HEK293 (cell line): ENCODE data around the gene GPRC5B.

ENCODE experiments used
- CTCF ChIA-PET: fragments of 350-600 bp; formaldehyde crosslinking; extraction: SDS; loops from one replicate; lab custom pipeline; 2021; ENCODE audit warnings: antibody characterized with exemption; lab: Yijun Ruan, JAX
- POLR2A ChIA-PET: fragments of 300-600 bp; formaldehyde crosslinking; extraction: SDS; loops from one replicate; lab custom pipeline; 2020; ENCODE audit warnings: antibody characterized with exemption, inconsistent platforms; lab: Yijun Ruan, JAX
- H3K27ac ChIP-seq: fragments of 200-500 bp; sonication (Bioruptor generic); 2 replicates; pipeline ENCODE4 v1.5.1; 2014; ENCODE audit warnings: low read depth, low read length, control low read depth, inconsistent platforms; ENCODE audit errors: extremely low read depth
- H3K36me3 ChIP-seq, 2 experiments: fragments of 200-500 bp in 1 of 2; sonication (Bioruptor generic) in 1 of 2; 1 replicate in 1 of 2; 2 replicates in 1 of 2; pipeline ENCODE4 v1.5.1; 2014 to 2017; ENCODE audit warnings: inconsistent platforms in 2 of 2, low read length in 2 of 2; ENCODE audit not compliant: control insufficient read depth in 2 of 2, insufficient read depth in 1 of 2
- H3K4me1 ChIP-seq: fragments of 200-500 bp; sonication (Bioruptor generic); 2 replicates; pipeline ENCODE4 v1.5.1; 2014; ENCODE audit warnings: mild to moderate bottlenecking, low read length, inconsistent platforms; ENCODE audit not compliant: control insufficient read depth, insufficient read depth
- H3K4me3 ChIP-seq: 2 replicates; pipeline ENCODE4 v1.5.1; 2011; ENCODE audit warnings: low read depth, mild to moderate bottlenecking, control low read depth, low read length, moderate library complexity
- H3K9me3 ChIP-seq: fragments of 200-500 bp; sonication (Bioruptor generic); 2 replicates; pipeline ENCODE4 v1.5.1; 2014; ENCODE audit warnings: low read depth, low read length, inconsistent platforms; ENCODE audit not compliant: control insufficient read depth, insufficient read depth
- BCL6B ChIP-seq: fragments of 450-650 bp; formaldehyde crosslinking; IDR thresholded peaks from 2 replicates; pipeline ENCODE4 v1.5.1; 2017; ENCODE audit warnings: missing biosample characterization, missing genetic modification characterization
- KLF7 ChIP-seq: fragments of 450-650 bp; formaldehyde crosslinking; IDR thresholded peaks from 2 replicates; pipeline ENCODE4 v1.5.1; 2016; ENCODE audit warnings: missing biosample characterization, missing genetic modification characterization, borderline replicate concordance
- MZF1 ChIP-seq: fragments of 450-650 bp; formaldehyde crosslinking; IDR thresholded peaks from 2 replicates; pipeline ENCODE4 v1.5.1; 2017; ENCODE audit warnings: missing biosample characterization, missing genetic modification characterization, borderline replicate concordance
- SETDB1 ChIP-seq: IDR thresholded peaks from one replicate; pipeline ENCODE4 v1.6.1; 2017; ENCODE audit warnings: mild to moderate bottlenecking, low read length, moderate library complexity, mixed read lengths; ENCODE audit not compliant: insufficient read length
- ZBTB11 ChIP-seq: fragments of 450-650 bp; formaldehyde crosslinking; conservative IDR thresholded peaks from 2 replicates; pipeline ENCODE4 v1.5.1; 2016; ENCODE audit warnings: low read depth, missing biosample characterization, missing genetic modification characterization
- ZBTB8A ChIP-seq: fragments of 450-650 bp; formaldehyde crosslinking; IDR thresholded peaks from 2 replicates; pipeline ENCODE4 v1.5.1; 2016; ENCODE audit warnings: missing biosample characterization, missing genetic modification characterization
- ZNF114 ChIP-seq: fragments of 450-650 bp; formaldehyde crosslinking; IDR thresholded peaks from 2 replicates; pipeline ENCODE4 v1.5.0; 2017; ENCODE audit warnings: missing biosample characterization, missing genetic modification characterization
- ZNF133 ChIP-seq: fragments of 450-650 bp; formaldehyde crosslinking; IDR thresholded peaks from 2 replicates; pipeline ENCODE4 v1.5.1; 2016; ENCODE audit warnings: missing biosample characterization, missing genetic modification characterization
- ZNF140 ChIP-seq: fragments of 450-650 bp; formaldehyde crosslinking; IDR thresholded peaks from 2 replicates; pipeline ENCODE4 v1.5.1; 2016; ENCODE audit warnings: missing biosample characterization, missing genetic modification characterization
- ZNF155 ChIP-seq: fragments of 450-650 bp; formaldehyde crosslinking; IDR thresholded peaks from 2 replicates; pipeline ENCODE4 v1.5.1; 2016; ENCODE audit warnings: missing biosample characterization, missing genetic modification characterization
- ZNF16 ChIP-seq: fragments of 450-650 bp; formaldehyde crosslinking; IDR thresholded peaks from 2 replicates; pipeline ENCODE4 v1.5.1; 2016; ENCODE audit warnings: low read depth, missing biosample characterization, missing genetic modification characterization
- ZNF184 ChIP-seq: fragments of 450-650 bp; IDR thresholded peaks from 2 replicates; pipeline ENCODE4 v1.5.1; 2018; ENCODE audit warnings: missing biosample characterization, mild to moderate bottlenecking, missing genetic modification characterization
- ZNF19 ChIP-seq: fragments of 450-650 bp; formaldehyde crosslinking; IDR thresholded peaks from 2 replicates; pipeline ENCODE4; 2016; ENCODE audit warnings: missing biosample characterization, missing genetic modification characterization, low read depth
- ZNF23 ChIP-seq: fragments of 450-650 bp; formaldehyde crosslinking; IDR thresholded peaks from 2 replicates; pipeline ENCODE4 v1.5.1; 2016; ENCODE audit warnings: missing biosample characterization, missing genetic modification characterization, borderline replicate concordance
- ZNF362 ChIP-seq: fragments of 450-650 bp; formaldehyde crosslinking; IDR thresholded peaks from 2 replicates; pipeline ENCODE4 v1.5.1; 2016; ENCODE audit warnings: missing biosample characterization, missing genetic modification characterization
- ZNF433 ChIP-seq: fragments of 450-650 bp; formaldehyde crosslinking; IDR thresholded peaks from 2 replicates; pipeline ENCODE4 v1.5.1; 2016; ENCODE audit warnings: missing biosample characterization, missing genetic modification characterization, low read depth
- ZNF501 ChIP-seq: fragments of 450-650 bp; formaldehyde crosslinking; IDR thresholded peaks from 2 replicates; pipeline ENCODE4 v1.5.1; 2016; ENCODE audit warnings: missing biosample characterization, missing genetic modification characterization
- ZNF510 ChIP-seq: fragments of 450-650 bp; formaldehyde crosslinking; IDR thresholded peaks from 2 replicates; pipeline ENCODE4 v1.5.1; 2018; ENCODE audit warnings: mild to moderate bottlenecking, missing genetic modification characterization, missing biosample characterization; ENCODE audit not compliant: insufficient replicate concordance
- ZNF560 ChIP-seq: fragments of 450-650 bp; formaldehyde crosslinking; IDR thresholded peaks from 2 replicates; pipeline ENCODE4 v1.5.1; 2017; ENCODE audit warnings: missing biosample characterization, missing genetic modification characterization, borderline replicate concordance
- ZNF585B ChIP-seq: fragments of 450-650 bp; formaldehyde crosslinking; IDR thresholded peaks from 2 replicates; pipeline ENCODE4 v1.5.1; 2016; ENCODE audit warnings: missing biosample characterization, missing genetic modification characterization
- ZNF639 ChIP-seq: fragments of 450-650 bp; formaldehyde crosslinking; IDR thresholded peaks from 2 replicates; pipeline ENCODE4 v1.5.1; 2016; ENCODE audit warnings: missing biosample characterization, missing genetic modification characterization
- ZNF645 ChIP-seq: fragments of 450-650 bp; formaldehyde crosslinking; IDR thresholded peaks from 2 replicates; pipeline ENCODE4; 2016; ENCODE audit warnings: missing biosample characterization, missing genetic modification characterization
- ZNF692 ChIP-seq: fragments of 450-650 bp; formaldehyde crosslinking; IDR thresholded peaks from 2 replicates; pipeline ENCODE4 v1.5.1; 2016; ENCODE audit warnings: missing biosample characterization, missing genetic modification characterization

Gene GPRC5B

GRCh38 chr16:19901164-19901563, 16.5 kb upstream of the GPRC5B start:
- TF ChIP-seq KLF7 (tag by site-specific recombination), result no peak
- TF ChIP-seq ZNF560, result no peak
- TF ChIP-seq SETDB1, result no peak
- no peak for TF ChIP-seq ZNF639 (tag by site-specific recombination)
- TF ChIP-seq ZNF362 (tag by site-specific recombination), result no peak
- TF ChIP-seq ZNF19 (tag by site-specific recombination), result no peak
- no peak for TF ChIP-seq ZNF501
- TF ChIP-seq ZBTB8A (tag by site-specific recombination), result no peak
- no peak for TF ChIP-seq ZNF645 (tag by site-specific recombination)
- TF ChIP-seq ZNF16 (tag by site-specific recombination), result no peak
- no peak for TF ChIP-seq ZBTB11 (tag by site-specific recombination)
- TF ChIP-seq ZNF155, result no peak
- TF ChIP-seq ZNF510, result no peak
- TF ChIP-seq ZNF433 (tag by site-specific recombination), result no peak
- no peak for TF ChIP-seq ZNF184 (tag by site-specific recombination)
- no peak for TF ChIP-seq ZNF23 (tag by site-specific recombination)
- no peak for TF ChIP-seq ZNF114
- TF ChIP-seq ZNF585B (tag by site-specific recombination), result no peak
- TF ChIP-seq, all 188 proteins: peak for 0
- H3K4me3 ChIP-seq, result no peak overlapping the region
- no peaks in the 10 kb centered on the region for H3K9me3 ChIP-seq
- H3K27ac ChIP-seq, result no peak overlapping the region
- ChIA-PET POLR2A (no interaction called here), CTCF (interaction anchor here (1.1 to 6.0 kb wide), 3 partner anchors 400 to 484 kb away, joined by 3 to 46 read pairs (median 21); no protein-coding TSS in a partner anchor)
- no peaks in the 10 kb centered on the region for H3K4me1 ChIP-seq
- H3K36me3 ChIP-seq, result no peaks in the 10 kb centered on the region

GRCh38 chr16:19899605-19899955, 14.9 kb upstream of the GPRC5B start:
- Histone ChIP-seq H3K9me3 (no peaks in the 10 kb centered on the region), H3K36me3 (no peaks in the 10 kb centered on the region), H3K27ac (no peak overlapping the region), H3K4me3 (no peak overlapping the region), H3K4me1 (no peaks in the 10 kb centered on the region)
- ChIA-PET POLR2A (interaction anchor here (0.6 kb wide), 1 partner anchor 798 kb away, joined by 3 read pairs; the partner anchor contains the start of gene ACSM1), CTCF (interaction anchor here (0.6 to 6.0 kb wide), 16 partner anchors 8 to 833 kb away, joined by 3 to 46 read pairs (median 5); no protein-coding TSS in a partner anchor)
- no peak for TF ChIP-seq ZNF133 (tag by site-specific recombination)
- TF ChIP-seq ZNF510, result no peak
- no peak for TF ChIP-seq ZNF692 (tag by site-specific recombination)
- TF ChIP-seq BCL6B (tag by site-specific recombination), result no peak
- TF ChIP-seq ZNF140 (tag by site-specific recombination), result no peak
- TF ChIP-seq ZNF501, result no peak
- no peak for TF ChIP-seq MZF1 (tag by site-specific recombination)
